ENCODE measurements around the gene FAM131C. TPM values are rescaled to one million over a fixed set of nuclear protein-coding genes. Genes with fewer than 3 reads are reported as not detected.

The FAM131C gene
- polyA plus RNA-seq, 4 donors: 1.4 to 2.3 (median 2.0) TPM

Other genes starting within 250 kb of the FAM131C start
- gene SPEN, start 225.9 kb downstream of the FAM131C start, polyA plus RNA-seq (ENCODE audit: insufficient read length in 4 of 4): 10 to 100 TPM; 50.0 to 60.6 (median 57.7) TPM
- gene ZBTB17, start 97.5 kb downstream of the FAM131C start, polyA plus RNA-seq (ENCODE audit: insufficient read length in 4 of 4): 10 to 100 TPM; 27.7 to 32.2 (median 28.7) TPM
- under 1 TPM in 3 of 4 donors, not detected in 1; 0.07 to 0.12 (median 0.10) TPM for gene SRARP, start 69.4 kb downstream of the FAM131C start, polyA plus RNA-seq (ENCODE audit: insufficient read length in 4 of 4)
- 1 to 10 TPM; 4.0 to 5.8 (median 4.4) TPM for gene HSPB7, start 55.6 kb downstream of the FAM131C start, polyA plus RNA-seq (ENCODE audit: insufficient read length in 4 of 4)
- 10 to 100 TPM; 15.6 to 26.9 (median 18.3) TPM for gene CLCNKA, start 51.6 kb downstream of the FAM131C start, polyA plus RNA-seq (ENCODE audit: insufficient read length in 4 of 4)
- 10 to 100 TPM; 41.6 to 77.0 (median 57.5) TPM for gene CLCNKB, start 29.9 kb downstream of the FAM131C start, polyA plus RNA-seq (ENCODE audit: insufficient read length in 4 of 4)
- 10 to 100 TPM; 14.7 to 19.7 (median 17.7) TPM for gene EPHA2, start 82.4 kb upstream of the FAM131C start, polyA plus RNA-seq (ENCODE audit: insufficient read length in 4 of 4)
- 10 to 100 TPM; 17.1 to 22.0 (median 20.8) TPM for gene ARHGEF19, start 139.0 kb upstream of the FAM131C start, polyA plus RNA-seq (ENCODE audit: insufficient read length in 4 of 4)
- 1 to 10 TPM; 4.0 to 7.6 (median 5.7) TPM for gene CPLANE2, start 163.5 kb upstream of the FAM131C start, polyA plus RNA-seq (ENCODE audit: insufficient read length in 4 of 4)

All from right renal pelvis (tissue), 4 donors.